GM18505 (cell line): ENCODE data around the gene NRDC.

Experiments
- ATAC-seq: cut with Tn5 transposase; IDR thresholded peaks from one replicate; pipeline ENCODE4 v1.9.1; 2021; ENCODE audit not compliant: unreplicated experiment
- POLR2A ChIP-seq: IDR thresholded peaks from 4 replicates; pipeline ENCODE4 v1.6.1; 2011; ENCODE audit warnings: borderline replicate concordance; ENCODE audit not compliant: insufficient read depth, insufficient read length; ENCODE audit errors: extremely low read depth

NRDC gene

GRCh38 chr1:51871351-51871975 is 7.1 kb downstream of the NRDC start:
- no peak for ATAC-seq
- TF ChIP-seq POLR2A = no peak

- no peak for TF ChIP-seq POLR2A
- no peak for ATAC-seq
Observed at GRCh38 chr1:51870603-51871350, 7.8 kb downstream of the NRDC start.

- no peak for TF ChIP-seq POLR2A
- ATAC-seq = no peak
Observed at GRCh38 chr1:51867479-51868232, 10.9 kb downstream of the NRDC start.

- ATAC-seq = no peak
- TF ChIP-seq POLR2A = no peak
Observed at GRCh38 chr1:51863384-51863783, 15.1 kb downstream of the NRDC start.

- no peak for ATAC-seq
- TF ChIP-seq POLR2A = no peak
Observed at GRCh38 chr1:51861669-51862068, 16.9 kb downstream of the NRDC start.

- no peak for ATAC-seq
- TF ChIP-seq POLR2A = no peak
Observed at GRCh38 chr1:51859735-51860134, 18.8 kb downstream of the NRDC start.

GRCh38 chr1:51859333-51859732 is 19.2 kb downstream of the NRDC start:
- TF ChIP-seq POLR2A = no peak
- ATAC-seq = no peak

GRCh38 chr1:51858892-51859291 is 19.6 kb downstream of the NRDC start:
- no peak for TF ChIP-seq POLR2A
- ATAC-seq = no peak

GRCh38 chr1:51856745-51857144 is 21.8 kb downstream of the NRDC start:
- ATAC-seq = no peak

GRCh38 chr1:51855624-51856023 is 22.9 kb downstream of the NRDC start:
- no peak for ATAC-seq
- no peak for TF ChIP-seq POLR2A

More at GRCh38 chr1:51856745-51857144, 21.8 kb downstream of the NRDC start:
- TF ChIP-seq POLR2A = no peak

- no peak for ATAC-seq
- TF ChIP-seq POLR2A = no peak
Observed at GRCh38 chr1:51853360-51853759, 25.2 kb downstream of the NRDC start.

- no peak for ATAC-seq
- TF ChIP-seq POLR2A = no peak
Observed at GRCh38 chr1:51851882-51852396, 26.6 kb downstream of the NRDC start.

GRCh38 chr1:51850420-51851223 is 27.9 kb downstream of the NRDC start:
- ATAC-seq = no peak

More at GRCh38 chr1:51850420-51851223, 27.9 kb downstream of the NRDC start:
- TF ChIP-seq POLR2A = no peak
